ENCODE data around the gene ACTL6B.
"Not testable (repeated sequence)": the region's sequence is repeated elsewhere in the genome, so short reads cannot be mapped to it uniquely, and the experiment has no call there.

ACTL6B gene

DNA sequence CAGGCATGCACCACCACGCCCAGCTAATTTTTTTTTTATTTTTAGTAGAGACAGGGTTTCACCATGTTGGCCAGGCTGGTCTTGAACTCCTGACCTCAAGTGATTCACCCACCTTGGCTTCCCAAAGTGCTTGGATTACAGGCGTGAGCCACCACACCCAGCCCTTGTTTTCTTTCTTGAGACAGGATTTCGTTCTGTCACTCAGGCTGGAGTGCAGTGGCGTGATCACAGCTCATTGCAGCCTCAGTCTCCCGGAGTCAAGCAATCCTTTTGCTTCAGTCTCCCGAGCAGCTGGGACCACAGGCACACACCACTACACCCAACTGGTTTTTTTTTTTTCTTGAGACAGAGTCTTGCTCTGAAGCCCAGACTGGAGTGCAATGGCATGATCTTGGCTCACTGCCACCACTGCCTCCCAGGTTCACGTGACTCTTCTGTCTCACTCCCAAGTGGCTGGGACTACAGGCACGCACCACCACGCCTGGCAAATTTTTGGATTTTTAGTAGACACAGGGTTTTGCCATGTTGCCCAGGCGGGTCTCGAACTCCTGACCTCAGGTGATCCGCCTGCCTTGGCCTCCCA, 6.0 kb upstream of the ACTL6B start:
- H4K91ac ChIP-seq (ENCODE audit: low read depth, low read length); H2AFZ ChIP-seq (ENCODE audit: insufficient read depth, low read length, poor library complexity); H4K8ac ChIP-seq (ENCODE audit: low read depth, low read length); H3K27ac ChIP-seq (ENCODE audit: low read depth, low read length); H4K12ac ChIP-seq (ENCODE audit: low read depth, low read length); H3K36me3 ChIP-seq (ENCODE audit: control insufficient read depth in 1 of 2, insufficient read depth in 2 of 2, low read length in 2 of 2); H3K79me1 ChIP-seq (ENCODE audit: low read length); H3K9me3 ChIP-seq (ENCODE audit: insufficient read depth, low read depth, low read length); H3K9ac ChIP-seq (ENCODE audit: low read length); DNase-seq; H2BK5ac ChIP-seq (ENCODE audit: low read depth, low read length, poor library complexity); H3K18ac ChIP-seq (ENCODE audit: low read length); H3K4me2 ChIP-seq (ENCODE audit: low read length); H2AK5ac ChIP-seq (ENCODE audit: low read length); H3K14ac ChIP-seq (ENCODE audit: low read length); H3K4me1 ChIP-seq (ENCODE audit: control insufficient read depth in 1 of 2, insufficient read depth in 2 of 2, low read length in 2 of 2); H3K23ac ChIP-seq (ENCODE audit: low read length); H3K79me2 ChIP-seq (ENCODE audit: control insufficient read depth, insufficient read depth, low read length, poor library complexity); H3K4ac ChIP-seq (ENCODE audit: low read depth, low read length); H2BK12ac ChIP-seq (ENCODE audit: low read length); H3K27me3 ChIP-seq (ENCODE audit: insufficient read depth, low read length); H2BK120ac ChIP-seq (ENCODE audit: insufficient read depth, low read length, poor library complexity); H3K4me3 ChIP-seq (ENCODE audit: low read depth, low read length): not testable (repeated sequence)
- WGBS (ENCODE audit: extremely low coverage, insufficient coverage, insufficient read length): no CpG with 5 or more reads among the region's 12 CpGs

DNA sequence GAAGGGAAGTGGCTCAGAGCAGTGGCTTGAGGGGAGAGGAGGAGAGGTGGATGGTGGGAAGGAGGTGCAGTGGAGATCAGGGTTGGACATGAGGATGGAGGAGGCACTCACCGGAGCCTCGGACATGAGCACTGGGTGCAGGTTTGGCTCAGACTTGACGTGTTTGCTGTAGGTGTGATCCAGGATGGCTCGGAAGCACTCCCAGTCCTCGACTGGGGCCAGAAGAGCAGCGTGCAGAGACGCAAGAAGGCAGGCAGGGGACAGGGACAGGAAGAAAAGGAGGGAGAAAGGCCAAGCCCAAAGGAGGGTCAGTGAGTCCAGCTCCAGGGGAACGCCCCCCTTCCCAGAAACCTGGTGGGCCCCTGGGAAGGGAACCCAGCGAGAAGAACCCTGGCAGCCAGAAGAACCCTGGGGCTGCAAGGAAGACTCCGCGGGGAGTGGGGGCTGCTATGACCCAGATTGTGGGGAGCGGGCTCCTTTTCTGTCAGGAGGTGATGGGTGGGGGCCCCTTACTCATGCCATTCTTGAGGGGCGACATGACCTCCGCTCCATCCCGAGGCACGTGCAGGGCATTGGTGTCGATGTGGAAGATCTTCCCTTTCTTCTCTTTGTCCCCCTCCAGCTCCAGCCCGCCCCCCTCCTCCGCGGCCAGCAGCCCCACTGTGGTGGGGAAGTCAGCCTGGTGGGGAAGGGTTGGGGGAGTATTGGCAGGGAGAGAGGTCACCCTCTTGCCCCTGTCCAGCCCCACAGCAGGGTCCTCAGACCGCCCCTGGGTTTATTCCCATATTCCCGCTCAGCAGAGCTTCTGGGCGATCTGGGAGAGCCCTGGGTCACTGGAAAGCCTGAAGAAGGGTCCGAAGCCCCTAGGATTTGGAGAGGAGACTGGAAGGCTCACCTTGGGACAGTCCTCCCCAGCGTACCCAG, 1.1 kb downstream of the ACTL6B start:
- Histone ChIP-seq H3K4ac (ENCODE audit: low read depth, low read length) (no peak overlapping the region), H3K79me2 (ENCODE audit: control insufficient read depth, insufficient read depth, low read length, poor library complexity) (no peaks in the 10 kb centered on the region), H2BK5ac (ENCODE audit: low read depth, low read length, poor library complexity) (no peak overlapping the region), H3K4me1 (ENCODE audit: control insufficient read depth in 1 of 2, insufficient read depth in 2 of 2, low read length in 2 of 2) (peaks cover 0 to 5% of the 10 kb centered on the region in 2 experiments), H4K8ac (ENCODE audit: low read depth, low read length) (no peak overlapping the region), H3K36me3 (ENCODE audit: control insufficient read depth in 1 of 2, insufficient read depth in 2 of 2, low read length in 2 of 2) (no peaks in the 10 kb centered on the region), H3K27me3 (ENCODE audit: insufficient read depth, low read length) (peaks cover 14% of the 10 kb centered on the region), H2AK5ac (ENCODE audit: low read length) (no peak overlapping the region), H3K9me3 (ENCODE audit: insufficient read depth, low read depth, low read length) (peaks cover 8% of the 10 kb centered on the region), H3K79me1 (ENCODE audit: low read length) (no peaks in the 10 kb centered on the region), H4K91ac (ENCODE audit: low read depth, low read length) (no peak overlapping the region), H2AFZ (ENCODE audit: insufficient read depth, low read length, poor library complexity) (no peak overlapping the region), H2BK12ac (ENCODE audit: low read length) (no peak overlapping the region), H3K9ac (ENCODE audit: low read length) (no peak overlapping the region), H3K23ac (ENCODE audit: low read length) (no peak overlapping the region), H3K4me3 (ENCODE audit: low read depth, low read length) (no peak overlapping the region), H2BK120ac (ENCODE audit: insufficient read depth, low read length, poor library complexity) (no peak overlapping the region), H3K4me2 (ENCODE audit: low read length) (no peak overlapping the region), H4K12ac (ENCODE audit: low read depth, low read length) (no peak overlapping the region), H3K27ac (ENCODE audit: low read depth, low read length) (no peak overlapping the region), H3K14ac (ENCODE audit: low read length) (no peak overlapping the region), H3K18ac (ENCODE audit: low read length) (no peak overlapping the region)
- no CpG with 5 or more reads among the region's 25 CpGs for WGBS (ENCODE audit: extremely low coverage, insufficient coverage, insufficient read length)
- no peak for DNase-seq

DNA sequence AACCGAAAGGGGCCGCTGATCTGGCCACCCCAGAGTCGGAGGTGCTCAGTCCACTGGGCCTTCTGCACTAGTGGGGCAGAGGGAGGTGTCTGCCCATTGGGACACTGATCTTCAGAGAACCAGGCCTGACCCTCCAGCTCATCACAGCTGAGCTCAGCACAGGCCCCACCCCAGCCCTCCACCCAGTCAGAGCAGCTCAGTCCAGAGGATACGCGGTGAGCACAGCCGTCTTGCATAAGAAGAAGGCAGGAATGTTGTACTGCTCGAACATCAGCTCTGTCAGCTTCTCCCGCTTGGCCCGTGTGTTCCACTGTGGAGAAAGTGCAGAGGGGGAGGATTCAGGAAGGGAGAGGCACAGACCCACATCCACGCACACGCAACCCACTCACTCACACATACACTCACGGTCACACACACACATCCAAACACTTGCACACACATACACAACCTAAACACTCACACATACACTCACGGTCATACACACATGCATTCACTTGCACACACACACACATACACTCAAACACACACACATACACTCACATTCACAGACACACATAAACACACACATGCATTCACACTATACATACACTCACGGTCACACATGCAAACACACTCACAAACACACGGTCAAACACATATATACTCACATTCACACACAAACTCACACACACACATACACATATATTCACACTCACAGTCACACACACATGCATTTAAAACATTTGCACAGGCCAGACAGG, 6.3 kb downstream of the ACTL6B start:
- no peak overlapping the region for H2BK5ac ChIP-seq (ENCODE audit: low read depth, low read length, poor library complexity)
- H4K8ac ChIP-seq (ENCODE audit: low read depth, low read length): no peak overlapping the region
- H3K36me3 ChIP-seq (ENCODE audit: control insufficient read depth in 1 of 2, insufficient read depth in 2 of 2, low read length in 2 of 2): no peaks in the 10 kb centered on the region
- H3K23ac ChIP-seq (ENCODE audit: low read length): no peak overlapping the region
- peaks cover 3% of the 10 kb centered on the region for H3K27me3 ChIP-seq (ENCODE audit: insufficient read depth, low read length)
- no peak overlapping the region for H4K12ac ChIP-seq (ENCODE audit: low read depth, low read length)
- no peak overlapping the region for H3K14ac ChIP-seq (ENCODE audit: low read length)
- no peak overlapping the region for H3K18ac ChIP-seq (ENCODE audit: low read length)
- H4K91ac ChIP-seq (ENCODE audit: low read depth, low read length): no peak overlapping the region
- H3K27ac ChIP-seq (ENCODE audit: low read depth, low read length): no peak overlapping the region
- H3K4ac ChIP-seq (ENCODE audit: low read depth, low read length): no peak overlapping the region
- DNase-seq: peak; percentile 41 to 73
- H3K4me3 ChIP-seq (ENCODE audit: low read depth, low read length): peak overlapping the region; percentile 29
- 100% methylated on average over 1 of the region's 15 CpGs for WGBS (ENCODE audit: extremely low coverage, insufficient coverage, insufficient read length)
- no peak overlapping the region for H3K9ac ChIP-seq (ENCODE audit: low read length)
- H3K9me3 ChIP-seq (ENCODE audit: insufficient read depth, low read depth, low read length): peaks cover 5% of the 10 kb centered on the region
- no peak overlapping the region for H2AFZ ChIP-seq (ENCODE audit: insufficient read depth, low read length, poor library complexity)
- H2BK120ac ChIP-seq (ENCODE audit: insufficient read depth, low read length, poor library complexity): no peak overlapping the region
- H3K4me1 ChIP-seq (ENCODE audit: control insufficient read depth in 1 of 2, insufficient read depth in 2 of 2, low read length in 2 of 2): peaks cover 0 to 3% of the 10 kb centered on the region in 2 experiments
- no peak overlapping the region for H2AK5ac ChIP-seq (ENCODE audit: low read length)
- no peak overlapping the region for H2BK12ac ChIP-seq (ENCODE audit: low read length)
- no peaks in the 10 kb centered on the region for H3K79me1 ChIP-seq (ENCODE audit: low read length)
- H3K79me2 ChIP-seq (ENCODE audit: control insufficient read depth, insufficient read depth, low read length, poor library complexity): no peaks in the 10 kb centered on the region
- no peak overlapping the region for H3K4me2 ChIP-seq (ENCODE audit: low read length)

DNA sequence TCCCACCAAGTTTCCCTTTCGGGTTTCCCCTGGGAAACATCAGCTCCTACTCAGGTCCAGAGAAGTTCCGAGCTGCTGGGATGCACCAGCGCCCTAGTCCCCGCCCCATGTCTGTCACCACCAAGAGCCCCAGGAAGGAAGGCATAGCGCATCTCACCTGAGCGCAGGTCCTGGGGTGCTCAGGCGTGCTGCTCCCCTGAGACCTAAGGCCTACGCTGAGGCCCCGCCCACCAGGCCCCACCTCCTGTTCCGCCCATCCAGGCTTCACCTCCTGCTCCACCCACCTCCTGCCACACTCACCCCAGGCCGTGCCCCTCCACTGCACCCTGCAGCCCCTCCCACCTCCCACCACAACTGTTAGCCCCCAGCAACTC, 13.7 kb downstream of the ACTL6B start:
- H4K12ac ChIP-seq (ENCODE audit: low read depth, low read length): no peak overlapping the region
- no peak overlapping the region for H3K4me2 ChIP-seq (ENCODE audit: low read length)
- H3K27ac ChIP-seq (ENCODE audit: low read depth, low read length): no peak overlapping the region
- no peak overlapping the region for H2AK5ac ChIP-seq (ENCODE audit: low read length)
- H3K9me3 ChIP-seq (ENCODE audit: insufficient read depth, low read depth, low read length): no peaks in the 10 kb centered on the region
- H3K4me1 ChIP-seq (ENCODE audit: control insufficient read depth in 1 of 2, insufficient read depth in 2 of 2, low read length in 2 of 2): no peaks in the 10 kb centered on the region
- H3K9ac ChIP-seq (ENCODE audit: low read length): no peak overlapping the region
- no peak overlapping the region for H3K18ac ChIP-seq (ENCODE audit: low read length)
- H3K23ac ChIP-seq (ENCODE audit: low read length): no peak overlapping the region
- no peak overlapping the region for H2AFZ ChIP-seq (ENCODE audit: insufficient read depth, low read length, poor library complexity)
- H3K36me3 ChIP-seq (ENCODE audit: control insufficient read depth in 1 of 2, insufficient read depth in 2 of 2, low read length in 2 of 2): no peaks in the 10 kb centered on the region
- no CpG with 5 or more reads among the region's 11 CpGs for WGBS (ENCODE audit: extremely low coverage, insufficient coverage, insufficient read length)
- no peak overlapping the region for H4K8ac ChIP-seq (ENCODE audit: low read depth, low read length)
- no peak overlapping the region for H4K91ac ChIP-seq (ENCODE audit: low read depth, low read length)
- no peaks in the 10 kb centered on the region for H3K79me1 ChIP-seq (ENCODE audit: low read length)
- no peaks in the 10 kb centered on the region for H3K27me3 ChIP-seq (ENCODE audit: insufficient read depth, low read length)
- no peak overlapping the region for H3K4me3 ChIP-seq (ENCODE audit: low read depth, low read length)
- no peak for DNase-seq
- H3K79me2 ChIP-seq (ENCODE audit: control insufficient read depth, insufficient read depth, low read length, poor library complexity): no peaks in the 10 kb centered on the region
- no peak overlapping the region for H3K4ac ChIP-seq (ENCODE audit: low read depth, low read length)
- no peak overlapping the region for H2BK12ac ChIP-seq (ENCODE audit: low read length)
- H2BK120ac ChIP-seq (ENCODE audit: insufficient read depth, low read length, poor library complexity): no peak overlapping the region
- H2BK5ac ChIP-seq (ENCODE audit: low read depth, low read length, poor library complexity): no peak overlapping the region
- no peak overlapping the region for H3K14ac ChIP-seq (ENCODE audit: low read length)
